ENCODE data around the gene STAC.
"Not testable (repeated sequence)": the region's sequence is repeated elsewhere in the genome, so short reads cannot be mapped to it uniquely, and the experiment has no call there.

Gene STAC

GRCh38 chr3:36575241-36575640 is 194.9 kb downstream of the STAC start:
- ATAC-seq: no peak
- no peak for TF ChIP-seq CSDC2 (CRISPR knock-in tag; IDR thresholded peaks at IDR 0.05)
- TF ChIP-seq ESRRG (CRISPR knock-in tag; IDR thresholded peaks at IDR 0.05): no peak
- TF ChIP-seq CSRNP3 (CRISPR knock-in tag; IDR thresholded peaks at IDR 0.05): no peak
- no peak for TF ChIP-seq CREB5 (CRISPR knock-in tag; IDR thresholded peaks at IDR 0.05; ENCODE audit: low read depth)
- no peak for TF ChIP-seq TSHZ2 (CRISPR knock-in tag; IDR thresholded peaks at IDR 0.05)
- no peak for TF ChIP-seq RARB (CRISPR knock-in tag; IDR thresholded peaks at IDR 0.05)
- no peak for TF ChIP-seq BACH2 (CRISPR knock-in tag; IDR thresholded peaks at IDR 0.05; ENCODE audit: borderline replicate concordance)
- TF ChIP-seq ISL1 (CRISPR knock-in tag; IDR thresholded peaks at IDR 0.05): no peak
- TF ChIP-seq PPARA (CRISPR knock-in tag; IDR thresholded peaks at IDR 0.05; ENCODE audit: borderline replicate concordance): no peak
- TF ChIP-seq ZNF565 (CRISPR knock-in tag; conservative IDR thresholded peaks at IDR 0.05; ENCODE audit: low read depth): no peak
- TF ChIP-seq TOX (CRISPR knock-in tag; IDR thresholded peaks at IDR 0.05; ENCODE audit: borderline replicate concordance): no peak
- no peak for TF ChIP-seq OSR1 (CRISPR knock-in tag; IDR thresholded peaks at IDR 0.05)

- ATAC-seq: not testable (repeated sequence)
Measured at GRCh38 chr3:36578418-36578817, 198.1 kb downstream of the STAC start.

GRCh38 chr3:36579746-36580145 is 199.4 kb downstream of the STAC start:
- TF ChIP-seq PPARA (CRISPR knock-in tag; IDR thresholded peaks at IDR 0.05; ENCODE audit: borderline replicate concordance) (no peak), ZNF565 (CRISPR knock-in tag; conservative IDR thresholded peaks at IDR 0.05; ENCODE audit: low read depth) (no peak), BACH2 (CRISPR knock-in tag; IDR thresholded peaks at IDR 0.05; ENCODE audit: borderline replicate concordance) (no peak), OSR1 (CRISPR knock-in tag; IDR thresholded peaks at IDR 0.05) (no peak), CREB5 (CRISPR knock-in tag; IDR thresholded peaks at IDR 0.05; ENCODE audit: low read depth) (no peak), CSRNP3 (CRISPR knock-in tag; IDR thresholded peaks at IDR 0.05) (no peak)
- no peak for ATAC-seq

- no peak for TF ChIP-seq ZFP30 (CRISPR knock-in tag; IDR thresholded peaks at IDR 0.05)
- TF ChIP-seq TOX (CRISPR knock-in tag; IDR thresholded peaks at IDR 0.05; ENCODE audit: borderline replicate concordance): no peak
- no peak for TF ChIP-seq OSR1 (CRISPR knock-in tag; IDR thresholded peaks at IDR 0.05)
- TF ChIP-seq ARNTL (CRISPR knock-in tag; IDR thresholded peaks at IDR 0.05; ENCODE audit: borderline replicate concordance, low read depth): no peak
- no peak for TF ChIP-seq SNAI2 (CRISPR knock-in tag; IDR thresholded peaks at IDR 0.05)
- TF ChIP-seq PPARA (CRISPR knock-in tag; IDR thresholded peaks at IDR 0.05; ENCODE audit: borderline replicate concordance): no peak
- TF ChIP-seq CSRNP3 (CRISPR knock-in tag; IDR thresholded peaks at IDR 0.05): no peak
- TF ChIP-seq BACH2 (CRISPR knock-in tag; IDR thresholded peaks at IDR 0.05; ENCODE audit: borderline replicate concordance): no peak
- no peak for TF ChIP-seq CREB5 (CRISPR knock-in tag; IDR thresholded peaks at IDR 0.05; ENCODE audit: low read depth)
- no peak for TF ChIP-seq RARB (CRISPR knock-in tag; IDR thresholded peaks at IDR 0.05)
- TF ChIP-seq CSDC2 (CRISPR knock-in tag; IDR thresholded peaks at IDR 0.05): no peak
- no peak for TF ChIP-seq TSHZ2 (CRISPR knock-in tag; IDR thresholded peaks at IDR 0.05)
- TF ChIP-seq ESRRG (CRISPR knock-in tag; IDR thresholded peaks at IDR 0.05): no peak
- TF ChIP-seq ZFP3 (CRISPR knock-in tag; IDR thresholded peaks at IDR 0.05): no peak
- ATAC-seq: no peak
Measured at GRCh38 chr3:36580716-36581115, 200.4 kb downstream of the STAC start.

Data from SK-N-SH treated with all-trans-retinoic acid at 6 μM for 48 hours (cell line).